ENCODE measurements around the gene RNF169. TPM values are rescaled to one million over a fixed set of nuclear protein-coding genes. Genes with fewer than 3 reads are reported as not detected.
A peak's percentile ranks its signal among the peaks of the same experiment; 100 is the strongest.

RNF169 gene, protein sequence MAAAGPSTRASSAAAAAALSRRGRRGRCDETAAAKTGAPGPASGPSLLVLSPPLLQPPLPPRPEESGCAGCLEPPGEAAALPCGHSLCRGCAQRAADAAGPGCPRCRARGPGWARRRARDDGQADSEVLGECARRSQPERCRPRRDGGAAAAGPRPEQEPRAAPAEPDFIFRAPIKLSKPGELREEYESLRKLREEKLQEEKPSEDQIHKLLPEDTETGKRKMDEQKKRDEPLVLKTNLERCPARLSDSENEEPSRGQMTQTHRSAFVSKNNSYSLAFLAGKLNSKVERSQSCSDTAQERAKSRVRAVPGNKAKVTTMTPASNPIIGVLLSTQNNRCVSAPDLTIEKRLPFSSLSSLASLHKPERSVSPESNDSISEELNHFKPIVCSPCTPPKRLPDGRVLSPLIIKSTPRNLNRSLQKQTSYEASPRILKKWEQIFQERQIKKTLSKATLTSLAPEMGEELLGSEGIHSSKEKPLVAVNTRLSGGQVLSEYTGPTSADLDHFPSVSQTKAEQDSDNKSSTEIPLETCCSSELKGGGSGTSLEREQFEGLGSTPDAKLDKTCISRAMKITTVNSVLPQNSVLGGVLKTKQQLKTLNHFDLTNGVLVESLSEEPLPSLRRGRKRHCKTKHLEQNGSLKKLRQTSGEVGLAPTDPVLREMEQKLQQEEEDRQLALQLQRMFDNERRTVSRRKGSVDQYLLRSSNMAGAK
- 28.7 TPM for total RNA-seq

DNA sequence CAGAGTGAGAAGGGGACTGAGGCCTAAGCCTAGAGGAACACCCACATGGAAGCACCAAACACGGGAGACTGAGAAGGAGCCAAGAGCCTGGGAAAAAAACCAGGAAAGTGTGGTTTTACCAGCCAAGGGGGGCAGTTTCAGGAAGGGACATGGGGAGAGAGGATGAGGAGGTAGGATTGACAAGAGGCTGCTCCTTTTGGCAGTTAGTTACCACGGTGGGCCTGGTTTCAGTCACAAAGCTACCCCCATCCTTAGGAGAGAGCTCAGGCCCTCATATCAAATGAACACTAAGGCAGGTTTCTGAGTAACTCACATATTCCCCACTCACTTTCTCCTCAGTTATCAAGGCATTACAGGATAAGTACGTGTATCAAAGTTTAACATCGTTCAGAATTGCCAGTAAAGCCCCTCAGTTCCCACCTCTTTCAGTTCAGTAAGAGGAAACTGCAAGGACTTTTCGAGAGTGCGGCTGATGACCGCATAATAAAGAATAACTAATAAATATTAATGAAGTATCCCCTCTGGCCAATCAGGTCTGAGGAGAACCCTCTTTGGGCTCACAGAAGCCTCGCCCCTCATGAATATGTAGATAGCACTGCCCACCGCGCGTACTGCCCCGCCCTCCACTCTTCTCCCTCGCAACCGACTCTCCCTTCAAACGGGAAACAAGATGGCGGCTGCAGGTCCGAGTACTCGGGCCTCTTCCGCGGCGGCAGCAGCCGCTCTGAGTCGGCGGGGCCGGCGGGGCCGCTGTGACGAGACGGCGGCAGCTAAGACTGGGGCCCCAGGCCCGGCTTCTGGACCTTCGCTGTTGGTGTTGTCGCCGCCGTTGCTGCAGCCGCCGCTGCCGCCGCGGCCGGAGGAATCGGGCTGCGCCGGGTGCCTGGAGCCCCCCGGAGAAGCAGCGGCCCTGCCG, at the start of gene RNF169:
Gene RNF169, plus strand, starts transcription at position 639 of the 916 bp plus-strand sequence. Its CDS starts 32 bp downstream, at position 671.
- DNase-seq: peak; percentile 98

- no peak for DNase-seq
Measured at GRCh38 chr11:74699615-74700396, 48.8 kb upstream of the RNF169 start.

DNA sequence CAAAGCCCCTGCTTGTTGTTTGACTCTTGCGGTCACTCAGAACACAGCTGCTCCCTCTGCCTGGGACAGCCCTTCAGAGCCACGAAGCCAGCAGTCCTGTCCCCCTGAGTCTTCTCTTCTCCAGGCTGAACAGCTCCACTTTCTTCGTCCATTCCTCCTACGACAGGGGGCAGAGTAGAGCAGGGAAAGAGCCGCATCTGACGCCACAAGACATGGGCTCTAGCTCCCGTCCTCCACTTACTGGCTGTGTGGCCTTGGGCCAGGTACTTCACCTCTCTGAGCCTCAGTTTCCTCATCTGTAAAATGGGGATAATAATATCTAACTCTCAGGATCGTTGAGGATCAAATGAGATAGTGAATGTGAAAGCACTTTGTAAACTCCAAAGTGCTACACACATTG, 47.3 kb upstream of the RNF169 start:
- DNase-seq: no peak

GRCh38 chr11:74702383-74703007, 46.2 kb upstream of the RNF169 start:
- peak; percentile 90 for DNase-seq

- no peak for DNase-seq
Measured at GRCh38 chr11:74703211-74703610, 45.4 kb upstream of the RNF169 start.

- no peak for DNase-seq
Measured at GRCh38 chr11:74707182-74707581, 41.5 kb upstream of the RNF169 start.

DNA sequence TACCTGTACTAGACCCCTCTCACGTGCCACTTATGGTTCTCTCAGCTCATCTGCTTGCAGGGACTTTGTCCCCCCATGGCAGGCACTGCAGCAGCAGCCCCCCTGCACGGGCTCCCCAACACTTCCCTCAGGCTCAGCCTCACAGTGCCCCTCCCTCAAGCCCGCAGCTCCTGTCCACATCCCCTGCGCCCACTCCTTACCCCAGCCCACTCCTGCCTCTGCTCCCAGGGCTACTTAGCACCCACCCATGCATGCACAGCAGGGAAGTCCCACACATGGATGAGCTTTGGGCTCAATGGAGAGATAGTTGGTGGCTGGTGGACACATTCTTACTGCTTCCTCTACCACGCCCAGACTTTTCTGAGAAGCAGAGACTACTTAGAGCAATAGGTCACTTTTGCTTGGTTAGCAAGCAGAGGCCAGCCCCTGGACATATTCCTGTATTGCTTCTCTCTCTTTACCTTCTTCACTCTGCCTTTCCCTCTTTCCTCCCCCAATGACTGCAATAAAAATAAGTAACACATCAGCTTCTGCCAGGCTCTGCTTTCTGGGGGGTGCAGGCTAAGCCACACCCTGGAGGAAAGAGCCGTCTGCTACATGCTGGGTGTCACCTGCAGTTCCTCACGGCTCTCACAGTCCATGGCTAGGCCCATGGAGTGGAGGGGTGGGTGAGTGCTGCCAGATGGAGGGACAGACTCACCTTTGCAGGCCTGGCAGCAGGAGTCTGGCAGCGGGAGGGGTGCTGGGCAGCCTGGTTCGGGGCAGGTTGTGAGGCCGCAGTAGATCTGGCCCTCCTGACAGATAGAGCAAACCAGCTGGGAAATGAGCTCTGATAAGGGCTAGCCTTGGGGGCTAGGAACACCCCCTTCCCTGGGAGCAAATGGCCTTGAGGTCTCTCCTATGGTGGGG, 40.8 kb upstream of the RNF169 start:
- no peak for DNase-seq

- DNase-seq: no peak
Measured at GRCh38 chr11:74709175-74709574, 39.5 kb upstream of the RNF169 start.

DNA sequence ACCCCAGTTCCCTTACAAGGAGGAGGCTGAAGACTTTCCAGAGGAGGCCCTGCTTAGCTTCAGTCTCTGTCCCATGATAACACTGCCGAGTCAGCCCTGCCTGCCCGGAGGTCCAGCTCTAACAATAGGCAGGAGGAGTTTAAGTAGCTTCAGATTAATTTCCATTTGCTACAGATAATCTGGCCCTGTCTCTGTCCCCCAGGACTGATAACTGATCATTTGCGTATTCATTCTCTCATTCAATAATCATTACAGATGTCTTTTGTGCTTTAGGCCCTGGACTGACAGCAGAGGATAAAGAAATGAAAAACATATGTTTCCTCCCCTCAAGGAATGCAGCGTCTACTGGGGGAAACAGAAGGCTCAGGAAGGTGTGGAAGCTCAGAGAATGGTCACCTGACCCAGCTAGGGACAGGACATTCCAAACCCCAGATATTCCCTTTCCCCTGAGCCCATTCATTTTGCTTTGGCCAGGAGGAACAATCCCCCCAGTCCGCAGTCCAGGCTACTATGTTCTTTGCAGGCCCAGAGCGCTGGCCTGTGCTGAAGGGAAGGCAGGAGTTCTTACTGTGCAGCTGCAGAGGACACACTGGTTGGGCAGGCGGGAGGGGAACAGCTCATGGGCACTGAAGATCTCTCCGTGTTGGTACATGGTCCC, 38.2 kb upstream of the RNF169 start:
- DNase-seq: peak; percentile 65

DNA sequence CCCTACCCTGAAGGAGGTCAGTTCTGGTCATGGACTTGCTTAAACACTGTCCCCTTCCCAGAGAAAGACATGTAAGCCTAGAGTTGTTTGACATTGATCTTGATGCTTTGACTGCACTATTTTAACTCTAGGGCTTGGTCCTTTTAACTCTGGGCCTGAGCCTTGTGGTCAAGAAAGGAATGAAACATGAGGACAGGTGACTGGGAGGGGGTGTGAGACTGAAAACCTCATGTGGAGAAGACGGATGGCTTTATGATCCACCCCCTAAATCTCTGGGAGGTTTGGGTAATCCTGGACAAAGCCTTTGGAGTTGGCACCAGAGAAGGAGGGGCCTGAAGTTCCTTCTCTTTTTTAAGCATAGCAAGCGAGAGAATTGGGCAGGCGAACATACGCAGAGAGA, 35.0 kb upstream of the RNF169 start:
- no peak for DNase-seq

DNA sequence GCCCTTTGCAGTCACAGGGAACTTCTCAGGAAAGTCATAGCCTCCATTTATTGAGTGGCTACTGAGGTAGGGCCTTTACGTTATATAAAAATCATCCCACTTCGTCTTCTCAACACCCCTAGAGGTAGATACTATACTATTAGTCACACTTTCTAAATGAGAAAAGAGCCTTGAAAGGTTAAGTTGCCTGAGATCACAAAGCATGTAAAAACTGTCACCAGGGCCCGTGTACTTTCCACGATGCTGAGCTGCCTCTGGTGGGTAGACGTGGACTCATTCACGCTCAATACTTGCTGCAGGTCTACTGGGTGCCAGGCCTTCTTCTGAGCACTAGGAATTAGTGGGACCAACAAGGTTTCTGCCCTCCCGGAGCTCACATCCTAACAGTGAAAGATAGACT, 33.7 kb upstream of the RNF169 start:
- DNase-seq: no peak

GRCh38 chr11:74717221-74717969, 31.3 kb upstream of the RNF169 start:
- DNase-seq: no peak

GRCh38 chr11:74719011-74719410, 29.6 kb upstream of the RNF169 start:
- no peak for DNase-seq

GRCh38 chr11:74720596-74721478, 27.8 kb upstream of the RNF169 start:
- peak; percentile 88 for DNase-seq

DNA sequence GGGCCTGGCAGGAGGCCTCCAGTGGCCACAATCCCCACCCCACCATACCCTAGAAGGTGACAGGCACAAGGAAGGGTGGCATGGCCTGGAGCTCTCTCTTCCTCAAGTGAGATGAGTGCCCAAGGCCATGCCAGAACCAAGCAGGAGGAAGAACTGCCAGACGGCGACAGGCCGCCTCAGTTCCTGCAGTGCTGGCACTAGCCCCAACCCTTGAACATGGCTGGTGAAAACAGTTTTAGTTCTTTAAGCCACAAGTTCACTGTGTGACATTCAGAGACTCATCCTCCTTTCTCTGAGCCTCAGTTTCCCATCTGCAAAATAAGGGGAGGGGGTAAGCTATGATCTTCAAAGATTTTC, 27.2 kb upstream of the RNF169 start:
- no peak for DNase-seq

- no peak for DNase-seq
Measured at GRCh38 chr11:74723511-74723910, 25.1 kb upstream of the RNF169 start.

GRCh38 chr11:74725701-74726100, 22.9 kb upstream of the RNF169 start:
- peak; percentile 17 for DNase-seq

All from tongue (tissue), 2 donors.